Mucosa of gallbladder (tissue), 1 donor: Measurements from ENCODE around the gene ZMYND8. TPM values are rescaled to one million over a fixed set of nuclear protein-coding genes. Genes with fewer than 3 reads are reported as not detected.
"Not testable (repeated sequence)": the region's sequence is repeated elsewhere in the genome, so short reads cannot be mapped to it uniquely, and the experiment has no call there.

ENCODE experiments used
- DNase-seq: peaks from one replicate; pipeline ENCODE4 v3.0.0-alpha.2; 2020; ENCODE audit warnings: low spot score
- total RNA-seq: library from RNA; stranded (reverse); gene quantifications from one replicate; pipeline ENCODE4 v1.2.1, GENCODE V29; 2021
- donor health status: DM: no; HTN: no; CAD: no.

The ZMYND8 gene
- total RNA-seq, 1 donor from 2014 or later = 55.2 TPM

- no peak for DNase-seq
Observed at GRCh38 chr20:47310729-47311128, 45.8 kb downstream of the ZMYND8 start.

GRCh38 chr20:47309806-47310426 lies 46.6 kb downstream of the ZMYND8 start:
- DNase-seq = no peak

GRCh38 chr20:47309394-47309793 lies 47.1 kb downstream of the ZMYND8 start:
- no peak for DNase-seq

- not testable (repeated sequence) for DNase-seq
Observed at GRCh38 chr20:47307569-47307968, 48.9 kb downstream of the ZMYND8 start.

GRCh38 chr20:47306755-47307370 lies 49.6 kb downstream of the ZMYND8 start:
- no peak for DNase-seq

- DNase-seq = no peak
Observed at GRCh38 chr20:47306095-47306494, 50.4 kb downstream of the ZMYND8 start.

GRCh38 chr20:47305667-47306066 lies 50.8 kb downstream of the ZMYND8 start:
- DNase-seq = no peak

- no peak for DNase-seq
Observed at GRCh38 chr20:47304287-47304686, 52.2 kb downstream of the ZMYND8 start.

- DNase-seq = no peak
Observed at GRCh38 chr20:47303736-47304135, 52.8 kb downstream of the ZMYND8 start.

GRCh38 chr20:47300071-47300470 lies 56.4 kb downstream of the ZMYND8 start:
- no peak for DNase-seq

- DNase-seq = no peak
Observed at GRCh38 chr20:47298624-47299023, 57.9 kb downstream of the ZMYND8 start.

GRCh38 chr20:47297746-47298145 lies 58.8 kb downstream of the ZMYND8 start:
- DNase-seq = no peak

- DNase-seq = no peak
Observed at GRCh38 chr20:47296950-47297349, 59.5 kb downstream of the ZMYND8 start.

GRCh38 chr20:47295921-47296426 lies 60.5 kb downstream of the ZMYND8 start:
- DNase-seq = no peak

- no peak for DNase-seq
Observed at GRCh38 chr20:47295129-47295813, 61.2 kb downstream of the ZMYND8 start.

GRCh38 chr20:47293631-47294030 lies 62.9 kb downstream of the ZMYND8 start:
- DNase-seq = no peak

GRCh38 chr20:47292581-47292980 lies 63.9 kb downstream of the ZMYND8 start:
- no peak for DNase-seq

- no peak for DNase-seq
Observed at GRCh38 chr20:47290666-47291430, 65.7 kb downstream of the ZMYND8 start.

GRCh38 chr20:47290008-47290407 lies 66.5 kb downstream of the ZMYND8 start:
- no peak for DNase-seq

- no peak for DNase-seq
Observed at GRCh38 chr20:47289096-47289495, 67.4 kb downstream of the ZMYND8 start.

- DNase-seq = not testable (repeated sequence)
Observed at GRCh38 chr20:47288530-47288929, 68.0 kb downstream of the ZMYND8 start.

- no peak for DNase-seq
Observed at GRCh38 chr20:47287609-47288144, 68.8 kb downstream of the ZMYND8 start.
